Right ventricle myocardium superior (tissue), 1 donor: ENCODE results near the gene BTAF1. TPM values are rescaled to one million over a fixed set of nuclear protein-coding genes. Genes with fewer than 3 reads are reported as not detected.

Experiments
- total RNA-seq: library from RNA; stranded (reverse); fragmentation: NEBNext Ultra II Directional; extraction: Animal tissue kit (Norgen Biotek cat#: 25700); gene quantifications from one replicate; pipeline ENCODE4 v1.2.1, GENCODE V29; 2021
- donor health status: DM: no; HTN: yes; CAD: no; lungs with severe emphysema.

The BTAF1 gene
- total RNA-seq, 1 donor from 2014 or later: 9.9 TPM

Other genes starting within 250 kb of the BTAF1 start
- 12.2 TPM for gene TNKS2, start 125.3 kb upstream of the BTAF1 start, total RNA-seq
- gene FGFBP3, start 14.3 kb upstream of the BTAF1 start, total RNA-seq: 0.22 TPM